Stimulated activated CD8-positive, alpha-beta memory T cell treated with anti-CD3 and anti-CD28 coated beads, Interleukin-15, amount 100 ng/mL, for 24 hours (primary cell): ENCODE data around the gene CAMK2D.
"Not testable (repeated sequence)": the region's sequence is repeated elsewhere in the genome, so short reads cannot be mapped to it uniquely, and the experiment has no call there.

ENCODE experiments used
- DNase-seq: peaks from one replicate; pipeline ENCODE4 v3.0.0-alpha.2; 2020; ENCODE audit warnings: low read depth

The CAMK2D gene

DNA sequence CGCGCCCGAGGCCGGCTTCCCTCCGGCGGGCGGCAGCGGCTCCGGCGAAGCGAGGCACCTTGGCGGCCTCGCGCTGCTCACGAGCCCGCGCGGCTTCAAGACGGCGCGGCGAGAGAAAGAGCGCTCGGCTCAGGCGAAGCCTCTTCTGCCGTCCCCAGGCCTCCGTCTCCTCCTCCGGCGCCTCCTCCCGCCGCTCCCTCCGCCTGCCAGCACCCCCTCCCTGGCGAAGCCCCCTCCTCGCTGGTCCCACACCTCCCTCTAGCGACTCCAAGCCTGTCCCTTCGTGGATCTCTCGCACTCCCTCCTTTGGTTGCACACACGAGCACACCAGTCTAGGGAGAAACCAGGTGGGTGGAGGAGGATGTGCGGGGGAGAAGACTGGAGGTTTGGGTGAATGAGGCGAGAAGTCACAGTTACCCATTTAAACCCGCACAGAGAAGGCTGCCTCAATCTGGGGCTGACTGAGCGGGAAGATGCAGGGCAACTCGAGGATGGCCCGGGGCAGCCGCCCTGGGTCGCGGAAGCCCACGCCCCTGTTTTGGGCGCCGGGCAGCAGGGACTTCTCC is at the start of gene CAMK2D:
Gene CAMK2D, minus strand, starts transcription at position 119 of the 566 bp plus-strand sequence. CDS start 670 bp downstream, outside the sequence.
- peak; percentile 39 for DNase-seq

DNA sequence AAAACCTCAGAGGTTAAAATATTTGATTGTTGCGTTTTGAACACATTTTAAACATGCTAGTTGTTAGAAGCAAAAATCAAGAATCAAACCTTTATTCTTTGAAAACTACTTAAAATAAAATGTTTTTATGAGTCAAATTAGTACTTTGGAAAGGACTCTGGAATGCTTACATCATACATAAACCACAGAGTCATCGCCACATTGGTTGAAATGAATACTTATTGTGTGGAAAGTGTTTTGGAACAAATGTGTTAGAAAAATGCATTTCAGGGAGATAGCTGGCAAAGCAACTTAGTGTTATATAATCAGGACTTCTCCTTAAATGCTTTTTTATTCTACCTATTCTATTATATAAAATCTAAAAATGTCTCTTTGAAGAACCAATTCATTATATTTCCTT is 49.4 kb upstream of the CAMK2D start:
- DNase-seq = no peak

DNA sequence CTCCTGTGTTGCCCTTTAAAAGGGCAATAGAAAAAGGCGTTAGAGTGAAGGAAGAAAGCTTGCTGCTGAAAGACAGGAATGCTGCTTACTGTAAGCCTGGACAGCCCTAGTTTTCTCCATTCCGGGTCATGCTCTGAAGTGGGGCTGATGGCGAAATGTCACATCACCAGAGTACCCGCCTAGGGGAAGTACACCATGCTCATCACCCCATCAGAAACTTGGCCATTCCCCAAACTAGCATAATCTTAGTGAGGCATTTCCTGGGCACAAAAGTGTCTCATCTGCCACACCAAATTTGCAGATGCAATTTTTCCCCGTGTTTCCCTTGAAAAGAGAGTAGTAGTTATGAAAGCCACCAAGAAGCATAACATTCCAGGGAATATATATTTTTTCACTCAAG is 47.8 kb upstream of the CAMK2D start:
- no peak for DNase-seq

DNA sequence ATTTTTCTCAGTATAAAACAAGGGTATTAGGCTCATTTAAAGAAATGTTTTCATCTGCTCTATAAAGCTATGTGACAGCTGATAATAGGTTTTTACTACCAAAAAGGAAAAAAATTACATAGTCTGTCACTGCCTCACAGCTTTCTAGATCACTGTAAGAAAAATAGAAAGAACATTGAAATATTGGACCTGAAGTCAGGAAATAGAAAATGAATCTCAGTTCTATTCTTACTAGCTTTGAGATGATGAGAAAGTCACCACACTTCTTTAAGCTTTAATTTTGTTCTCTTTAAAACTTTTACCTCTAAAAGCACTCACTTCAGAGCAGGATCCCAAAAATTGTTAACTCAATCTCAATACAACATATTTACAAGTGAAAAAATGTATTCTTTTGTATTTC is 45.3 kb upstream of the CAMK2D start:
- DNase-seq = no peak

DNA sequence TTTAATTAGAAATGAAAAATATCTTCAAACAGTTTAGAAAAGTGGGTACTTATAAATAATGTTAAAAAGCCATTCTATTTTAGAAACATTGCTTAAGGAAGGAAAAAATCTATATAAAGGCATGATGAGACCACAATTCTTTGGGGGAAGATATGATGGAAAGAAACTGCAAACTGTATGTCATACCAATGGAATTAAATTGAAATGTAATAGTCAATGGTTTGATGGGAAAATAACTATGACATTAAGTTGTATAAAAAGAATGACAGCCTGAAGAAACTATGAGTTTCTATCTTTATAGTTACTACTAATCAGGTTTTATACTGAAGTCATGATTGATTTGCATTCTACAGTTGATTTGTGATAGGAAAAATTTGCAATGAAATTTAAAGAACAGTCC is 40.3 kb upstream of the CAMK2D start:
- DNase-seq = no peak

DNA sequence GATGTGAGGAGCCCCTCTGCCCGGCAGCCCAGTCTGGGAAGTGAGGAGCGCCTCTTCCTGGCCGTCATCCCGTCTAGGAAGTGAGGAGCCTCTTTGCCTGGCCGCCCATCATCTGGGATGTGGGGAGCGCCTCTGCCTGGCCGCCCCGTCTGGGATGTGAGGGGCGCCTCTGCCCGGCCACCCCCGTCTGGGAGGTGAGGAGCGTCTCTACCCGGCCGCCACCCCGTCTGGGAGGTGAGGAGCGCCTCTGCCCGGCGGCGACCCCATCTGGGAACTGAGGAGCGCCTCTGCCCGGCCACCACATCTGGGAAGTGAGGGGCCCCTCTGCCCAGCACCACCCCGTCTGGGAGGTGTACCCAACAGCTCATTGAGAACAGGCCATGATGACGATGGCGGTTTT is 34.8 kb upstream of the CAMK2D start:
- not testable (repeated sequence) for DNase-seq

DNA sequence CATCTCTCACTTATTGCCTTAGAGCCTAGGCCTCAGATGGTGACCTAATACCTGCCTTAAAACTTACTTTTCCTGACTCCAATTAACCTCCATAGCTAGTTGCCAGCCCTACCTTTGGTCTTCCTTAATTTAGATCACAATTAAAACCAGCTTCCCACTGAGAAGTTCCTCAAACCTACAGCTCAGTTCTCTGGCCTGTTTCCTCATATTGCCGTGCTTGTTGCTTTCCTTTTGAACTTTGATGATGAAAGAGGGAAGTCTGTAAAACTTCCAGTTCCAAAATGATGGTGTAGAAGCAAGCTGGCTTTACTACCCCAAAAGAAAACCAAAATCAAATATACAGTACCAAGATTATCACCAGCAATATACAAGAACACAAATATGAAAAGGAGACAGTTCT is 28.9 kb upstream of the CAMK2D start:
- DNase-seq = no peak

DNA sequence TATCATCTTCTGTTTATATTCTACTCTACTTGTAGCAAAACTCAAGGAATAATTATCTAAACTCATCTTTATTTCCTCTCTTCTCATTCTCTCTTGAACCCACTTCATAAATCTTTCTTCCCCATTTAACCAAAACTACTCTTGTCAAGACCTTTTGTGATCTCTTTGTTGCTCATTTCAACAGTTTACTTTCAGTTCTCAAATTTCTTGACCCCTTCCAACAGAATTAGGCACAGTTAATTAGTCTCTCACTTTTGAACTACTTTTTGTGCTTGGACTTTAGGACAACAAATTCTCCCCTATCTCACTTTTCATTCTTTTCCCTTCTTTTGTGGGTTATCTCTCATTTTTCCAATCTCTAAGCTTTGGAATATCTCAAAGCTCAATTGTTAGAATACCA is 27.4 kb upstream of the CAMK2D start:
- DNase-seq = no peak

DNA sequence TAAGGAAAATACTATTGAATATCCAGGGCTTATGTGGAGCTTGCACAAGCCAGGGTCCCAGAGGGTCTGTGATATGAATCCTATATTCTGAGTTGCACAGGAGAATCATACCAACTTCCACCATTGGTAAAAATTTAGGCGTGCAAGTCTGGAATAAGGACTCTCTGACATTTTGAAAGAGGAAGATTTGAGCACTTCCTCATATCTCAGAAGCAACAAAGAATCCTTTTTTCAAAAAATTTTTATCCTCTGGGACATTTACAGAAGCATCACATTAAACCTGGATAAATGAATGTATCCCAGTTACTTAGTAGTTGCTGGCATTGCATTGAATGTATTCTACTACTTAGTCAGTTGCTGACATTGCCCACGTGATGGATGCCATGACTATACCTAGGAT is 24.2 kb upstream of the CAMK2D start:
- DNase-seq = no peak

DNA sequence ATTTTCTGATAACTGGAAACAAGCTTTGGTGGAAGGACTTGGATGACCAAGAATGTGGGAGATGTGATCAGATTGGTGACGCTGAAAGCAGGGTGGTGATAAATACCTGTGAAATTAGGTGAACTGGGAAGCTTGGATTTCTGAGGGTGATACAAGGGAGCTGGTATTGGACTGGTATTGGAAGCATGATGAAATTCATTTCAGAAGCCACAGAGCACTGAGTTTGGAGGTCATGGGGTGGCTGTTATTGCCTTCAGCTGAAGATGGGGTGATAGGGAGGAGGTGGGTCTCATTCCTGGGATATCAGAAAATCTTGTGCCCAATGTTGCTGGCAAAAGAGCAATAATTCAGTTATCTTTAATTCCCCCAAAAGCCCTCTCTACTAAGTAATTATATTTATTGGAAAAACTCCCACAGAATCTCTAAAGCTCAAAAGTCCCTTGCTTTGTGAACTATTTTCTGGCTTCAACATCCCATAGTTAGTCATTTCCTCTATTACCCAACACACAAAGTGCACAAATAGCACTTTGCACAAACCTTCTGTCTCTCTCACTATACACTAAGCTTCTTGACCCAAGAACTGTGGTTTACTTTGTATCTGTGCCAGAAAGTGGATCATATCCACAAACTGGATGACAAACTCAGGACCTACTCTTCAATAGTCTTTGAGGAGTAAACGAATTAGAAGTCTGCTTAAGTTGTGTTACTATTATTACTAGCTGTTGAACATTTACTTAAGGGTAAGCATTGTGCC is 23.1 kb upstream of the CAMK2D start:
- no peak for DNase-seq

DNA sequence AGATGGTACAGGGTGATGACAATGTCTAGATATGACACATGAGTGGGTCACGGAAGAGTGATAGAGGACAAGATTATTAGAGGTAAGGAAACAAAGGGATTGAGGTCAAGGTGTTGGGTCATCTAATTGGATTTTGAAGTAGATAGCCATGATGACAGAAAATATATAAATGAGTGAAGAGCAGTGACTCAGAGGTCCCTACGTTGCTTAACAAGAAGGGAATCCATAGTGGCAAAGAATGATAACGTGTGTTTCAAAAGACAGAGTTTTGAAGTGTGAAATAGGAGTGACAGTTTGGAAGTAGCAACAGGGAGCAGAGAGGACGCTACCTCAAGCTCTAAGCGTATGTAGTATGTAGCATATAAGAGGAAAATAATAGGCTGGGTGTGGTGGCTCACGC is 22.2 kb upstream of the CAMK2D start:
- DNase-seq = no peak

DNA sequence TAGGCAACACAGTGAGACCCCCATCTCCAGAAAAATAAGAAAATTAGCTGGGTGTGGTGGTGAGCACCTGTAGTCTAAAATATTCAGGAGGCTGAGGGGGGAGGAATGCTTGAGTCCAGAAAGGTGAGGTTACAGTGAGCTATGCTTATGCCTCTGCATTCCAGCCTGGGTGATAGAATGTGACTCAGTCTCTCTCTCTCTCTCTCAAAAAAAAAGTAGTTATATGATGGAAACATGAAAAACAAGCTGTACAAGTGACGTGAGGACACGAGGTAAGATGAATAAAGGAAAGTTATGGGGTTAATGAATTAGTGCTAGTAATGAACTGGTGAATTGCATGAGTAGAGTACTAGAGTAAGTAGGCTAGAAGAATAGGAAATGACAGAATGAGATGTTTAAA is 21.8 kb upstream of the CAMK2D start:
- DNase-seq = no peak

DNA sequence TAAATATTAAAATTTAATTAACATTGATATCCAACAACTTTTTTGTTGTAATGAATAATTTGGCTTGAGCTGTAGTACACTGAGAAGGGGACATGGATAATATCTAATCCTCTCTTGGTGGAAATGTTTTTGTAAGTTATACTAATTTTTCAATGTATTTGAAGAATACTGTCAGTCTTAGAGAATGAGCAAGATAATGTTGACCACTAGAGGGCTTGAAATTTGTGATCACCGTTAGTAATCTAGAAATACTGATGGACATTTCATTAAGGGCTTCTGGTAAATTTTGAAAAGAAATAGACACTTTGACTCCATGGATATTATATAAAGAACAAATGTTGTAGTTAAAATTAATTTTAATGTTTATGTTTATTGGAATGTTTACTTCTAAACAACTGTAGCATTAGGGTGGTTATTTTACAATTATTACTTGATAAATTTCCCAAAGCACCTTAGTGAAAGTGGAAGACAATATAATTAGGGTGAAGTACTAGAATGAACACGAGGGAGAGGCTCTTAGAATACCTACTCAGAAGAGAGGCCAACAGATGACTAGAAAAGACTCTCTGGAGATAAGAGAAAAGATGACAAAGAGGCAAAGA is 20.0 kb upstream of the CAMK2D start:
- DNase-seq = no peak

DNA sequence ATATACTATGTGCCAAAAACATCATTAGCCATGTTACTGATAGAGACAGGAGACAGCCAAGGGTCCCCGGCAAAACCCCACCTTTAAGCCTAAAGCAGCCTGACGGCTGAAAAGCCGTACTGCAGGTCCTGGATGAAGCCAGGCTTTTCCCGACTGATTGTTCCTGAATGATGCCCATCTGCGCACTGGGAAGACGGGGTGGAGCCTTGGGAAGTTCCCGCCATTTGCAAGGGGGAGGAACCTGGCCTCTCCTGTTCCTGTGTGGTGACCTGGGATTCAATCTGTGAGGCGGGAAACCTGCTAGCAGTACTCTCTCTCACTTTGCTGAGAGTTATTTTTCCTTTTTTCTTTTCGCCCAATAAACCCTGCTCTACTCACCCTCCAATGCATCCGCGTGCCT is 15.1 kb upstream of the CAMK2D start:
- DNase-seq = no peak

DNA sequence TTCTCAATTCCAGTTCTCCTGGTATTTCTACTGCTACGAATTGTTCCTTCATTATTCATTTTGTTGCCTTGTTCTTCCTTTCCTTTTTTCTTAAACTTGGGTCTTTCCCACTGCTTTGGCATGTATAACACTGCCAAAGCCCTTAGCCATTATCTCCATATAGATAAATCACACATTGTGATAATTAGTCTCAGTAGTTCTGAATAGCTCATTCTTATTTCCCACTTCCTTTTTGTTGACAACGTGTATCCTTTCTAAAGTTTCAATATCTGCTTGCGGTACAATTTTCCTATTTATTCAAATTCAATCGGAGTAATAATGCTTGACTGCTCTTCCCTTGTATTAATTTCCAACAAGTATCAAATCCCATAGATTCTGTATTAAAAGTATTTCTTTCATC is 14.5 kb upstream of the CAMK2D start:
- no peak for DNase-seq

DNA sequence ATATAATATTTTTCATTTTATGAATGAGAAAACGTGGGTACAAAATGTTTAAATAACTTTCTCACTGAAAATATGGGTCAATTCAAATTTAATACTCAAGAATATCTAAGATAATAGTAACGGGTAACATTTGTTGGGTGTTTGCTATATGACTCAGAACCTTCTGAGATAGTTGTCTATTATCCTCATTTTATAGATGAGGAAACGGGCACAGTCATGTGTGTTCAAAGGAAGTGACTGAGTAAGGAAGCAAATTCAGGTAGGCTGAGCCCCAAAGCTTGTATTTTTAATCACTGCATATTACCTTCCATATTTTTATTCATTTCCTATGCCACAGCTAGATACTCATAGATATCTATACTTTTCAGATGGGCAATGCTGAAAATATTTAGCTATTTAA is 12.2 kb upstream of the CAMK2D start:
- no peak for DNase-seq

DNA sequence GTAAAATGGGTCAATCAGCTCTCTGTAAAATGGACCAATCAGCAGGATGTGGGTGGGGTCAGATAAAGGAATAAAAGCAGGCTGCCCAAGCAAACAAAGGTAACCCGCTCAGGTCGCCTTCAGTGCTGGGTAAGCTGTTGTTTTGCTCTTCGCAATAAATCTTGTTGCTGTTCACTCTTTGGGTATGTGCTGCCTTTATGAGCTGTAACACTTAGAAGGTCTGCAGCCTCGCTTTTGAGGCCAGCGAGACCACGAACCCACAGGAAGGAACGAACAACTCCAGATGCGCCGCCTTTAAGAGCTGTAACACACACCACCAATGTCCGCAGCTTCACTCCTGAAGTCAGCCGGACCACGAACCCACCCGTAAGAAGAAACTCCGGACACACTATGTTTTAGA is 11.5 kb upstream of the CAMK2D start:
- DNase-seq = no peak

DNA sequence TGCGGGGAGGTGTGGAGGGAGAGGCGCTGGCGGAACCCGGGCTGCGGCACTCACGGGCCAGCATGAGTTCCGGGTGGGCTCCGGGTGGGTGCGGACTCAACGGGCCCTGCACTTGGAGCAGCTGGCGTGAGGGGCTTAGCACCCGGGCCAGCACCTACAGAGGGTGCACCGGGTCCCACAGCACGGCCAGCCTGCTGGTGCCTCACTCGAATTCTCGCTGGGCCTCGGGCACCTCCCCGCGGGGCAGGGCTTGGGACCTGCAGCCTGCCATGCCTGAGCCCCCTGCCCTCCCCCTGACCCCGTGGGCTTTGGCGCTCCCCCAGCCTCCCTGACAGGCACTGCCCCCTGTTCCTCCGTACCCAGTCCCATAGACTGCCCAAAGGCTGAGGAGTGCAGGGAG is 10.8 kb upstream of the CAMK2D start:
- DNase-seq = no peak

DNA sequence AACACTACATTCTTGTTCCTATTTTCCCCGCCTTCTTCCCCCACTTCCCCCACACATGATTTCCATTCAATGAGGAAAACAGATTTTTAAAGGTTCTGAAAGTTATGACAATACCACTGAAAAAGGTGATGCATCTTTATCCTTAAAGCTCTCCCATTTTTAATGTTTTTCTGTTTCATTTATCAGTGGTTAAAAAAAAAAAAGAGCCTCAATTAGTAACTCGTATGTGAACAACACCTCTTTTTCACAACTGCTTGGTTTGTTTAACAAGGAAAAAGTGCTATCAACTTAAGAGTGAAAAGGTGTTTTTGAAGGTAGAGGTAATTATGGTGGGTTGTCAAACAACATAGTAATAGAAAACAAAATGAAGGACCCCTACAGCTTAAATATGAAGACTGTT is 8.2 kb upstream of the CAMK2D start:
- DNase-seq = no peak

DNA sequence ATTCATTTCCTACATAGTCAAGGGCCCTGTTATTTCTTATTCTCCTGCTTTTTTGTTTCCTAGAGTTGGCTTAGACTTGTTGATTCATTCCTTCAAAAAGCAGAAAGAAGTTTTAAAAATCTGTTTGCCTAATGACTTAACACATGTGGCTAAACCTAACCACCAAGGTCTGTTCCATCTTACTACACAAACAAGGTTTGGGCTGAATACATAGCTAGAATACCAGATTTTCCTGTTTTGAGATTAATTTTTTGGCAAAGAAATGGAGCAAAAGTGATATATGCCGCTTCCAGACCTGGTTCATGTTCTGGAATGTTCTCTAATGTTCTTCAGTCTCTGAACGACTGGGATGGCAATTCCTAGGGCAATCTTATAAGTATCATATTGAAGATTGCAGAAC is 7.4 kb upstream of the CAMK2D start:
- no peak for DNase-seq

DNA sequence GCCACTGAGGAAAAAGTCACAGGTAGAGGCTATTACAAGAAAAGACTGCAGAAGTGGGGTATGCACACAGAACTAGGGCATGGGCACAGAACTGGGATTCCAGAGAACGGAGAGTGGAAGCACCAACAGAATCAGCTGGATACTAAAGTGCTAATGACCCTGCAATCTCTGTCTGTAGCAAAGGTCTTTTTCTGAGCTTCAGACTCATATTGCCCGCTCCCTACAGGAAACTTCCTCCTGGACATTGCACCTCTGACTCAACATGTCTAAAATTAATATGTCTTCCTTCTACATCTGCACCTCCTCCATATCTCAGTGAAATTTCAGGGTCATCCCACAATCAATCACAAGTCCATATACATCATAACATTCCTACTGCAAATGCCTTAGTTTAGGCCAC is 5.3 kb upstream of the CAMK2D start:
- DNase-seq = no peak

DNA sequence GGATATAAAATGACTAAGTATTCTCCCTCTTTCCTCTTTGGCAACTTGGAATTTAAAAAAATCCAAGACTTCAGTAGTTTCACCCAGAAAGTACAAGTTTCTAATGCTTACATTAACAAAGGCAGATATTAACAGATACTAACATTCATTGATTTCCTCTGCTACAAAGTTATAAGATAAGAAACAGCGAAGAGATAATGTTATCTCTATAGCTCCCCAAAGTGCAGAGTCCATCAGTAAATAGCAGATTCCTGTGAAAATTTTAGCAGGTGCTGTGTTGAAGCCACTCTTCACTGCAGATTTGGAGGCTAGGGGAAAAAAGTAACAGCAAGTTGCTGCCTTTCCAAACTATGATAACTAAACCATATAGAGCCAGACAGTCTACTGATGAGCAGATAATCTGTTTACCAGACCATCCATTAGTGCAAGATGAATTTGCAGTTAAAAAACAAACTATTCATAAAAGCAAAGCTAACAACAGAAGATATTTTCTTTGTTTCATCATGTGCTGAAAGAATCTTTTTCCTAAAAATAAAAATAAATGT is 3.3 kb upstream of the CAMK2D start:
- no peak for DNase-seq

DNA sequence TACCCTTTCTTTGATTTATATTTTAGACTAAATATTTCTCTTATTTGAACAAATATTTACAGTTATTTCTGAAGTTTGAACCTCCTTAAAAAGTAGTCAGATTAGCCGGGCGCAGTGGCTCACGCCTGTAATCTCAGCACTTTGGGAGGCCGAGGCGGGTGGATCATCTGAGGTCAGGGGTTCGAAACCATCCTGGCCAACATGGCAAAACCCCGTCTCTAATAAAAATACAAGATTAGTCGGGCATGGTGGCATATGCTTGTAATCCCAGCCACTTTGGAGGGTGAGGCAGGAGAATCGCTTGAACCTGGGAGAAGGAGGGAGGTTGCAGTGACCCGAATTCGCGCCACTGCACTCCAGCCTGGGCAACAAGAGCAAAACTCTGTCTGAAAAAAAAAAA is 2.4 kb upstream of the CAMK2D start:
- DNase-seq = not testable (repeated sequence)

DNA sequence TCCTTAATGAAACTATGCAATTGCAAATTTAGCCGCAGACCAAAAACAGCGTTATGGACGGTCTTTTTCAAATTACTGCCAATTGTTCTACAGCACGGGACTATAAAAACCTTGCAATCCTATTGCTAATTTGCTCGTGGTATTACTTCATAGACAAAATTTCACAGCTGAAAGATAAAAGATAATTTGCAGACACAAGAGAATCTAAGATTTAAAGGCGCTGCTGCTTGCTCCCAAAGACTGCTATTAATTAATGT is 1.4 kb upstream of the CAMK2D start:
- no peak for DNase-seq
